ENCODE results near the gene ESRRB.

DNA sequence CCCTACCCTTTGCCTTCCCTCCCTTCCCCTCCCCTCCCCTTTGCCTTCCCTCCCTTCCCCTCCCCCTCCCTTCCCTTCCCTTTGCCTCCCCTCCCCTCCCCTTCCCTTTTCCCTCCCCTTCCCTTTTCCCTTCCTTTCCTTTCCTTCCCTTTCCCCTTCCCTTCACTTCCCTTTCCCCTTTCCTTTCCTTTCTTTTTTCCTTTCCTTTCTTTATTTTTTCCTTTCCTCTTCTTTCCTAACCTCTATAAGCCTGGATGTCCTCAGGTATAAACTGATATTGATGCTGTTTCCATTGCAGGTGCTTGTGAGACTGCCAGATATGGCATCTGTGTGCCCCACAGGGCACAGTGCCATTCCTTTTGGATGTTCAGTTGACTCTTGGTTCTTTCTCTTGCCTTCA is 163.2 kb downstream of the ESRRB start:
- TF ChIP-seq ZNF324 (tag by site-specific recombination; IDR thresholded peaks at IDR 0.05) (no peak), YY1 (tag by site-specific recombination; IDR thresholded peaks at IDR 0.05) (no peak), ZNF10 (tag by site-specific recombination; IDR thresholded peaks at IDR 0.05) (no peak), ZNF121 (tag by site-specific recombination; IDR thresholded peaks at IDR 0.05) (no peak), ZBTB20 (tag by site-specific recombination; IDR thresholded peaks at IDR 0.05) (no peak)
- TF ChIP-seq, protein P1, sequence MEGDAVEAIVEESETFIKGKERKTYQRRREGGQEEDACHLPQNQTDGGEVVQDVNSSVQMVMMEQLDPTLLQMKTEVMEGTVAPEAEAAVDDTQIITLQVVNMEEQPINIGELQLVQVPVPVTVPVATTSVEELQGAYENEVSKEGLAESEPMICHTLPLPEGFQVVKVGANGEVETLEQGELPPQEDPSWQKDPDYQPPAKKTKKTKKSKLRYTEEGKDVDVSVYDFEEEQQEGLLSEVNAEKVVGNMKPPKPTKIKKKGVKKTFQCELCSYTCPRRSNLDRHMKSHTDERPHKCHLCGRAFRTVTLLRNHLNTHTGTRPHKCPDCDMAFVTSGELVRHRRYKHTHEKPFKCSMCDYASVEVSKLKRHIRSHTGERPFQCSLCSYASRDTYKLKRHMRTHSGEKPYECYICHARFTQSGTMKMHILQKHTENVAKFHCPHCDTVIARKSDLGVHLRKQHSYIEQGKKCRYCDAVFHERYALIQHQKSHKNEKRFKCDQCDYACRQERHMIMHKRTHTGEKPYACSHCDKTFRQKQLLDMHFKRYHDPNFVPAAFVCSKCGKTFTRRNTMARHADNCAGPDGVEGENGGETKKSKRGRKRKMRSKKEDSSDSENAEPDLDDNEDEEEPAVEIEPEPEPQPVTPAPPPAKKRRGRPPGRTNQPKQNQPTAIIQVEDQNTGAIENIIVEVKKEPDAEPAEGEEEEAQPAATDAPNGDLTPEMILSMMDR (tag by site-specific recombination; IDR thresholded peaks at IDR 0.05), result no peak
- TF ChIP-seq, protein P2, sequence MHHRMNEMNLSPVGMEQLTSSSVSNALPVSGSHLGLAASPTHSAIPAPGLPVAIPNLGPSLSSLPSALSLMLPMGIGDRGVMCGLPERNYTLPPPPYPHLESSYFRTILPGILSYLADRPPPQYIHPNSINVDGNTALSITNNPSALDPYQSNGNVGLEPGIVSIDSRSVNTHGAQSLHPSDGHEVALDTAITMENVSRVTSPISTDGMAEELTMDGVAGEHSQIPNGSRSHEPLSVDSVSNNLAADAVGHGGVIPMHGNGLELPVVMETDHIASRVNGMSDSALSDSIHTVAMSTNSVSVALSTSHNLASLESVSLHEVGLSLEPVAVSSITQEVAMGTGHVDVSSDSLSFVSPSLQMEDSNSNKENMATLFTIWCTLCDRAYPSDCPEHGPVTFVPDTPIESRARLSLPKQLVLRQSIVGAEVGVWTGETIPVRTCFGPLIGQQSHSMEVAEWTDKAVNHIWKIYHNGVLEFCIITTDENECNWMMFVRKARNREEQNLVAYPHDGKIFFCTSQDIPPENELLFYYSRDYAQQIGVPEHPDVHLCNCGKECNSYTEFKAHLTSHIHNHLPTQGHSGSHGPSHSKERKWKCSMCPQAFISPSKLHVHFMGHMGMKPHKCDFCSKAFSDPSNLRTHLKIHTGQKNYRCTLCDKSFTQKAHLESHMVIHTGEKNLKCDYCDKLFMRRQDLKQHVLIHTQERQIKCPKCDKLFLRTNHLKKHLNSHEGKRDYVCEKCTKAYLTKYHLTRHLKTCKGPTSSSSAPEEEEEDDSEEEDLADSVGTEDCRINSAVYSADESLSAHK (tag by site-specific recombination; IDR thresholded peaks at IDR 0.05), result no peak
